HepG2 (cell line): ENCODE results near the gene KCNRG. TPM values are rescaled to one million over a fixed set of nuclear protein-coding genes. Genes with fewer than 3 reads are reported as not detected.

Source experiments
- FOSL2 ChIP-seq: sonication (generic); formaldehyde crosslinking; IDR thresholded peaks from 2 replicates; pipeline ENCODE4 v1.4.0; 2020; ENCODE audit warnings: missing genetic modification reagents
- HOXA7 ChIP-seq: sonication (generic); formaldehyde crosslinking; IDR thresholded peaks from 2 replicates; pipeline ENCODE4 v1.8.1; 2022; ENCODE audit warnings: mild to moderate bottlenecking, missing genetic modification reagents, moderate library complexity
- IKZF4 ChIP-seq: sonication (generic); formaldehyde crosslinking; IDR thresholded peaks from 2 replicates; pipeline ENCODE4 v1.5.1; 2020; ENCODE audit warnings: borderline replicate concordance, mild to moderate bottlenecking, low read depth, missing genetic modification reagents; ENCODE audit errors: not compliant biosample characterization
- MAFG ChIP-seq: sonication (generic); formaldehyde crosslinking; IDR thresholded peaks from 2 replicates; pipeline ENCODE4 v1.5.1; 2020; ENCODE audit warnings: mild to moderate bottlenecking, missing genetic modification reagents
- RAD21 ChIP-seq: fragments of 450-650 bp; formaldehyde crosslinking; IDR thresholded peaks from 2 replicates; pipeline ENCODE4 v1.5.0; 2020; ENCODE audit warnings: mild to moderate bottlenecking
- RBFOX2 ChIP-seq: fragments of 200-400 bp; formaldehyde crosslinking; IDR thresholded peaks from 2 replicates; pipeline ENCODE4 v1.6.1; 2017; ENCODE audit warnings: low read depth, mild to moderate bottlenecking, low read length
- SETDB1 ChIP-seq: sonication (generic); formaldehyde crosslinking; IDR thresholded peaks from 2 replicates; pipeline ENCODE4 v1.5.1; 2020; ENCODE audit warnings: missing genetic modification reagents, mild to moderate bottlenecking, borderline replicate concordance
- U2AF1 ChIP-seq: fragments of 200-400 bp; formaldehyde crosslinking; optimal IDR thresholded peaks from 2 replicates; pipeline ENCODE3; 2017; ENCODE audit warnings: mild to moderate bottlenecking, low read depth, low read length
- ZFP82 ChIP-seq: sonication (generic); formaldehyde crosslinking; IDR thresholded peaks from 2 replicates; pipeline ENCODE4 v1.5.1; 2020; ENCODE audit warnings: mild to moderate bottlenecking, missing genetic modification reagents, borderline replicate concordance
- ZNF280B ChIP-seq: sonication (generic); formaldehyde crosslinking; IDR thresholded peaks from 2 replicates; pipeline ENCODE4 v1.5.0; 2020; ENCODE audit warnings: missing genetic modification reagents, mild to moderate bottlenecking, borderline replicate concordance
- ZNF282 ChIP-seq: fragments of 450-650 bp; IDR thresholded peaks from 2 replicates; pipeline ENCODE4 v1.6.1; 2018; ENCODE audit not compliant: partially characterized antibody
- ZNF574 ChIP-seq: sonication (generic); formaldehyde crosslinking; IDR thresholded peaks from 2 replicates; pipeline ENCODE4 v1.4.0; 2020; ENCODE audit warnings: missing genetic modification reagents
- ZNF619 ChIP-seq: sonication (generic); formaldehyde crosslinking; IDR thresholded peaks from 2 replicates; pipeline ENCODE4 v1.4.0; 2020; ENCODE audit warnings: mild to moderate bottlenecking, missing genetic modification reagents
- ZNF703 ChIP-seq: sonication (generic); formaldehyde crosslinking; IDR thresholded peaks from 2 replicates; pipeline ENCODE4 v1.5.1; 2020; ENCODE audit warnings: missing genetic modification reagents, mild to moderate bottlenecking, moderate library complexity, borderline replicate concordance
- ZNF790 ChIP-seq: sonication (generic); formaldehyde crosslinking; IDR thresholded peaks from 2 replicates; pipeline ENCODE4 v1.8.0; 2022; ENCODE audit warnings: missing genetic modification reagents, mild to moderate bottlenecking, borderline replicate concordance
- ZNF841 ChIP-seq: sonication (generic); formaldehyde crosslinking; IDR thresholded peaks from 2 replicates; pipeline ENCODE4 v1.8.1; 2023; ENCODE audit warnings: missing genetic modification reagents, borderline replicate concordance
- polyA plus RNA-seq, 8 experiments: library from polyadenylated mRNA; depleted of rRNA in 3 of 8; stranded (reverse) in 7 of 8; unstranded in 1 of 8; fragments of >200 nt; fragmentation: Illumina TruSeq in 4 of 8; extraction: Trizol in 4 of 8; gene quantifications; 2 replicates each; pipeline versions ENCODE4 v1.2.1 to v1.2.3, GENCODE V29; 2011 to 2016; ENCODE audit warnings: low read depth in 4 of 8, missing spikeins in 1 of 8, mixed read lengths in 1 of 8; ENCODE audit not compliant: insufficient read depth in 1 of 8
- total RNA-seq, 5 experiments: library from RNA; depleted of rRNA; stranded (reverse); fragments of >200 nt; fragmentation: Illumina TruSeq; extraction: Trizol; gene quantifications; 2 replicates each; pipeline ENCODE4 v1.2.3, GENCODE V29; 2016; ENCODE audit warnings: low read depth in 1 of 5

Gene KCNRG
- total and polyA plus RNA-seq, 2 of the 13 experiments (the other 11 are each of a cell fraction or from before 2014, with no cell fraction given) = 1.0 to 1.5 TPM

DNA sequence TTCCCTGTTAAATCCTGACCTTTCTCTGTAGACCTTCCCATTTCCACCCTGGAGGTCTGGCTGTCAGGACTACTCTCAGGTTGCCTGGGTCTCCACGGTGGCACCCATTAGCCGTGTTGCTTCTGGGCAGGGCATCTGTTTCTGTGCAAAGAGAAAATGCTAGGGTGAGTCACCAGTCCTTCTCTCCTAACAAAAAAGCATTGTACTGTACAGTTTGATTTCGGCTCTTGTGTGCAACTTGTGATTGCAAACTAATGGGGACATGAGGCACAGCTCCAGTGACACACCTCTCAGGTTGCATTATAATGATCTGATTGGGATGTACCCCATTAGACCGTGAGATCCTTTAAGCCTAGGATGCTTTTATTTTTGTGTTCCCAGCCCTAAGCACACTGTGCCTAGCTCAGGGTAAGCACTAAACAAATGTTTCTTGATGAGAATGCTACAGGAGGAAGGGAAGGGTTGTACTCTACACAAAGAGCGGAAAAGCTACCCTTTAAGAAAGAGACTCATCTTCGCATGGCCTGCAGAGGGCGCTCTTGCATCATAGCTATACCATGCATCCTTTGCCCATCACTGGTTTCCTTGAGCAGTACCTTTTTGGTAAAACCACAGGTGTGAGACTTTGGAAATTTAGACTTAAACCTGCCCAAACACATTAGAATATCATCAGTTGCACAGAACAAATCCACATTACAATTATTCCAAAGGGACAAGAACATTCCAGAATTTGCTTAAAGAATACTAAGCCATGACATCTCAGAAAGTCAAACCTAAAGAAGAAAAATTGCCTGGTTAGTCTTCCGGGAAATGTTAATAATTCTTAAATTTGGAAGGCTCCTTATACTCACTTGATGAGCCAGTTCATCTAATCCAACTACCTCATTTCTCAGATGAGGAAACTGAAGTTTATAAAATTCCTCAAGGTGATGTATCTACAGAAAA is 38.7 kb upstream of the KCNRG start (continued):
- TF ChIP-seq ZNF619 (CRISPR knock-in tag) (no peak), ZFP82 (CRISPR knock-in tag) (no peak), ZNF703 (CRISPR knock-in tag) (no peak), RAD21 (CRISPR knock-in tag) (peak; percentile 81), ZNF841 (CRISPR knock-in tag) (no peak), SETDB1 (no peak), FOSL2 (CRISPR knock-in tag) (peak; percentile 18; the same call in 1 of the 2 replicates), ZNF280B (CRISPR knock-in tag) (no peak), ZNF282 (no peak), IKZF4 (CRISPR knock-in tag) (no peak), RBFOX2 (no peak), ZNF790 (no peak), MAFG (CRISPR knock-in tag) (no peak), ZNF574 (CRISPR knock-in tag) (no peak), HOXA7 (CRISPR knock-in tag) (no peak), U2AF1 (no peak)
